ENCODE results near the gene ALCAM. TPM values are rescaled to one million over a fixed set of nuclear protein-coding genes. Genes with fewer than 3 reads are reported as not detected.

Gene ALCAM
- total and polyA plus RNA-seq, 2 donors (not counting 3 experiments of a cell fraction or from before 2014, with no cell fraction given): 46.3 to 118 TPM

DNA sequence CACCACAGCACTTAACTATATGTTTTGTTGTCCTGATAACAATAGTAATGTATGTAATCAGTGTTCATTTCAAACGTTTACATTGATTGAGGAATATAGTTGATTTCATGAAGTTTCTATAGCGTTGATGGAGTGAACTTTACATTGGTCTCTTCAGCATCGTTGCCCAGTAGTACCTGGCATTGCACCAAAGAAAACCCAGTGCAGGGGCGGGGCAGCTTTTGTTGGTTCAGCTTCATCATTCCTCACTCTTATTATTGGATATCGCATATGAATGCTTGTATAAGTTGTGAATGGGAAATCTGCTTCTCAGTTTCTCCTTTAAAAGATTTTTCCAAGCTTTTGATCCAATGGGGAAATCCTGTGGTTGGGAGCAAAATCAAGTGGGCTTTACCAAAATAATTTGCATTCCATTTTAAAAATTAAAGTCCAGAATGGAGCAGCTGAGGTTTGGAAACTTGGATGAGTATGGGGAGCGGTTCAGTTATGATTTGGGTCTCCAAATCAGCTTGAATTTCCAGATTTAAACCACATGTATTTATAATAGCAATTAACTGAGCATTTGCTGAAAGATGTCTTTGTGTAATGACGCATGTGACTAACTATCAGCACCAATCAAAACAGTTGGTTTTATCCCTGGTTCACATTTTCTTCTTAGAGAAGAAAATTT lies 213.7 kb downstream of the ALCAM start:
- Histone ChIP-seq H2AFZ (ENCODE audit: low read depth, low read length) (no peak overlapping the region), H3K79me2 (ENCODE audit: control insufficient read depth, insufficient read depth, low read length) (no peaks in the 10 kb centered on the region), H4K20me1 (replicated peaks; ENCODE audit: control insufficient read depth, extremely low read depth, insufficient read depth, low read length) (no peaks in the 10 kb centered on the region), H3K9me3 (replicated peaks; ENCODE audit: control insufficient read depth, insufficient read depth, low read length) (no peaks in the 10 kb centered on the region), H3K9ac (replicated peaks; ENCODE audit: extremely low read depth, insufficient read depth, low read length) (no peak overlapping the region), H3K9me1 (replicated peaks; ENCODE audit: control insufficient read depth, extremely low read depth, insufficient read depth, low read length) (no peaks in the 10 kb centered on the region), H3K4me1 (ENCODE audit: control insufficient read depth, extremely low read depth, insufficient read depth, low read length) (no peaks in the 10 kb centered on the region), H3K36me3 (ENCODE audit: control insufficient read depth in 2 of 2, extremely low read depth in 1 of 2, insufficient read depth in 2 of 2, low read length in 2 of 2) (no peaks in the 10 kb centered on the region), H3K27ac (ENCODE audit: insufficient read depth, low read depth, low read length) (no peak overlapping the region), H3K4me3 (replicated peaks in 1 of 3; ENCODE audit: insufficient read depth in 1 of 3, low read depth in 1 of 3, low read length in 3 of 3) (no peak overlapping the region), H3K4me2 (ENCODE audit: insufficient read depth, low read length) (no peak overlapping the region), H3K27me3 (ENCODE audit: control insufficient read depth in 2 of 2, insufficient read depth in 2 of 2, low read length in 2 of 2) (no peaks in the 10 kb centered on the region)
- intact Hi-C loops (cut with micrococcal nuclease) (no loop called here), dilution Hi-C loops (cut with MboI; ENCODE audit: extremely low pct_ligation_motif_present, low sequenced_read_pairs) (no loop called here)
- TF ChIP-seq GATA2 (IDR thresholded peaks at IDR 0.05; ENCODE audit: insufficient read depth, insufficient read length, low read depth, low read length) (no peak), FOS (IDR thresholded peaks at IDR 0.05; ENCODE audit: borderline replicate concordance, insufficient read depth, low read length) (no peak), JUN (IDR thresholded peaks at IDR 0.05; ENCODE audit: borderline replicate concordance, insufficient read depth, insufficient read length, low read depth) (no peak), POLR2AphosphoS5 (IDR thresholded peaks at IDR 0.05; ENCODE audit: insufficient read depth, low read depth, low read length) (no peak)
- TF ChIP-seq, protein P1, sequence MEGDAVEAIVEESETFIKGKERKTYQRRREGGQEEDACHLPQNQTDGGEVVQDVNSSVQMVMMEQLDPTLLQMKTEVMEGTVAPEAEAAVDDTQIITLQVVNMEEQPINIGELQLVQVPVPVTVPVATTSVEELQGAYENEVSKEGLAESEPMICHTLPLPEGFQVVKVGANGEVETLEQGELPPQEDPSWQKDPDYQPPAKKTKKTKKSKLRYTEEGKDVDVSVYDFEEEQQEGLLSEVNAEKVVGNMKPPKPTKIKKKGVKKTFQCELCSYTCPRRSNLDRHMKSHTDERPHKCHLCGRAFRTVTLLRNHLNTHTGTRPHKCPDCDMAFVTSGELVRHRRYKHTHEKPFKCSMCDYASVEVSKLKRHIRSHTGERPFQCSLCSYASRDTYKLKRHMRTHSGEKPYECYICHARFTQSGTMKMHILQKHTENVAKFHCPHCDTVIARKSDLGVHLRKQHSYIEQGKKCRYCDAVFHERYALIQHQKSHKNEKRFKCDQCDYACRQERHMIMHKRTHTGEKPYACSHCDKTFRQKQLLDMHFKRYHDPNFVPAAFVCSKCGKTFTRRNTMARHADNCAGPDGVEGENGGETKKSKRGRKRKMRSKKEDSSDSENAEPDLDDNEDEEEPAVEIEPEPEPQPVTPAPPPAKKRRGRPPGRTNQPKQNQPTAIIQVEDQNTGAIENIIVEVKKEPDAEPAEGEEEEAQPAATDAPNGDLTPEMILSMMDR (IDR thresholded peaks at IDR 0.05; ENCODE audit: extremely low read depth in 1 of 2, insufficient read depth in 1 of 2, low read depth in 1 of 2, low read length in 2 of 2): no peak
- TF ChIP-seq, protein P2, sequence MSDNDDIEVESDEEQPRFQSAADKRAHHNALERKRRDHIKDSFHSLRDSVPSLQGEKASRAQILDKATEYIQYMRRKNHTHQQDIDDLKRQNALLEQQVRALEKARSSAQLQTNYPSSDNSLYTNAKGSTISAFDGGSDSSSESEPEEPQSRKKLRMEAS (IDR thresholded peaks at IDR 0.05; ENCODE audit: insufficient read depth, insufficient read length): no peak
- ChIA-PET POLR2A (no interaction called here), CTCF (no interaction called here)
- no TSS peak for BruUV-seq (replicated peaks)
- DNase-seq (ENCODE audit: low read depth, low spot score) (no peak), FAIRE-seq (no peak)
